Stimulated activated CD8-positive, alpha-beta memory T cell treated with anti-CD3 and anti-CD28 coated beads, Interleukin-7, amount 100 ng/mL, for 24 hours (primary cell): ENCODE results near the gene NTF4.
"Not testable (repeated sequence)": the region's sequence is repeated elsewhere in the genome, so short reads cannot be mapped to it uniquely, and the experiment has no call there.

ENCODE experiments used
- DNase-seq: peaks from one replicate; pipeline ENCODE4 v3.0.0-alpha.2; 2020; ENCODE audit warnings: low read depth

NTF4 gene

DNA sequence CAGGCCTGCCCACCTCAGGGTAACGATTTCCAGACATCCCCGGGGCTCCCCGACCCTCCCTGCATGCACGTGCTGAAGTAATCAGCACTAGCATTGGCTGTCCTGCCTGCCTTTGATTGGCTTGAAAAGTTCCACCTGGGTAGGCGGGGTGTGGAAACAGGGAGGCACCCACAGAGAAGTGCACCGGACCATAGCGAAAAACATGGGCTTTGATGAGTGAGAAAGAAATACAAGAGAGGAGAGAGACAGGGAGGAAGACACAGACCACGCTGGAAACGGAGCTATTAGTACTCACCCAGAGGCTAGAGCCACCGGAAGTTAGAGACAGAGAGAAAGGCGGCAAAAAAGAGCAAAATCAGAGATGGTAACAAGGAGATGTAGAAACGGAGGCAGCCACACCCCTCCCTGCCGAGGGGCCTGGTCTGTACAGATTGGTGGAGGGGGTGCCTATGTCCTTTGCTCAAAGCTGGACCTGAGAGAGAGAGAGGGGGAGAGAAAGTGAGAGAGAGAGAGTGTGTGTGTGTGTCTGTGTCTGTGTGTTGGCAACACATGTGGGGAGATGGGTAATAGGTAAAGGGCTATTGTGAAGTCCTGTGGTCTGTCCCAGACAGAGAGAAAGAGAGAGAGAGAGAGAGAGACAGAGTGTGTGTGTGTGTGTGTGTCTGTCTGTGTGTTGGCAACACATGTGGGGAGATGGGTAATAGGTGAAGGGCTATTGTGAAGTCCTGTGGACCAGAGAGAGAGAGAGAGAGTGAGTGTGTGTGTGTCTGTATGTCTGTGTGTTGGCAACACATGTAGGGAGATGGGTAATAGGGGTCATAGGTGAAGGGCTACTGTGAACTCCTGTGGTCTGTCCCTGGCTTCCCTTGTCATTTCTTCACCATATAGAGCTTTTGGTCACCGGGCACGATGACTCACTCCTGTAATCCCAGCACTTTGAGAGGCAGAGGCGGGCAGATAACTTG lies 43.4 kb downstream of the NTF4 start:
- DNase-seq = no peak

GRCh38 chr19:49020342-49020741 lies 44.3 kb downstream of the NTF4 start:
- no peak for DNase-seq

- DNase-seq = peak; percentile 45
Measured at GRCh38 chr19:49019242-49019932, 45.2 kb downstream of the NTF4 start.

DNA sequence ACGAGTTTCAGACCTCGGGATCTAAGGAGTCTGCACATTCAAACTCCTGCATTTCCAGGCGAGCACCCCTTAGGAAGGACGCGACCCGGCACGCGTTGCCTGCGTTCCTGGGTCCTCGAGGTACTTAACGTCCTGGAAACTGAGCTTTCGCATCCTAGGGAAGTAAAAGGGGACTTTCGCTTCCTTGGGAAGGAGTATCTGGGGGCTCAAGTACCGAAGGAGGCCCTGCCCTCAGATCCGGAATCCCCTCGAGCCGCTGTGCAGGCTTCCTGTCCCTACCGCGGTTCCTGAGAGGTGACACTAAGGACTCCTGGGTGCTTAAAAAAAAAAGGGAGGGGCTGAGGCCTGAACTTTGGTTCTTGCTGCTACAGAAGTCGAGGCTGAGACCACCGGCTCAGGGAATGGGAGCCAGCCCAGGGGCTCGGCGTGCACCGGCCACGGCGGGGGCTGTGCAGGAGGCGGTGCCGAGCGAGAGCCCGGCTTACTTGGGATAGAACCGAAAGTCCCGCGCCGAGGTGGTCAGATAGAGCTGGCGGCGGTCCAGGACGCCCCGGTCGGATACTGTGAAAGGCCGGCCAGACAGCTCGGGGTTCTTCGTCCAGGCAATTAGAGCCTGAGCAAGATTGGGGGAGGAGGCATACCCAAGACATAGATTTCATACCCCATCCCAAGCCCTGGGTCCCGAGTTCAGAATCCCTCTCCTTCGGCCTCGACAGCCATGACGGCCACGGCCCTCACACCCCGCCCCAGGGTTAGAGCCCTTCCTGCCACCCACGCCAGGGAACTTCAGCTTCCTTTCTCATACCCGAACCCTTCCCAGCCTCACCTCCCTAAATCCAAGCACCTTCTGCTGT lies 46.0 kb downstream of the NTF4 start:
- DNase-seq = not testable (repeated sequence)

DNA sequence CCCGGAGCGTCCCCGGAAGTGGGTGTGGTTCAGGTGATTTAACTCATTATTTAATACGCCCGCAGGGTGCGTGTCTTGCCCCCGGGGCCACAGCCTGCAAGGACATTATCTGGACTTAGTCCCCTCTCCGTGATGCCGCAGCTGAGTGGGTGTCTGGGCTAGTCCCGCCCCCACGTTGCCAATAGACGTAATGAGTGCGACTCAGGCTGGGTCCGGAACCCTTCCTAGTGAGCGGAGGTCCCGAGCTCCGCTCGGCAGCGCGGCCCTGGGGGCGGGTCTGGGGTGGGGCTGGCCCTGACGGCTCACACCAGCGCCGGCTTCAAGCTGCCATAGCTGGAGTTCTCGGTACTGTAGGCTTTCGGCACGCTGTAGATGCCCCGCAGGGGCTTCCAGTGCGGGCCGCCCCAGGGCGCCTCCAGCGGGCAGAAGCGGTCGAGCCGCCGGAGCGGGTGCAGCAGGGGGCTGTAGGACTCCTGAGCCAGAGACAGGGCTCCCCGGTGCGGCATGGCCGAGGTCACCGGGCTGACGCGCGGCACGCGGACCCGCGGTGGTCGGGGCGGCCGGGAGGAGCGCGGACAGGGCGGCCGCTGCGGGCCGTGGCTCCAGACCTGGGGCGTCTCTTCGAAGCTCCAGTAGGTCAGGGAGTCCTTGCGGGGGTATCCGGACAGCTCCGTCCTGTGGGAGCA lies 46.8 kb downstream of the NTF4 start:
- DNase-seq = no peak

DNA sequence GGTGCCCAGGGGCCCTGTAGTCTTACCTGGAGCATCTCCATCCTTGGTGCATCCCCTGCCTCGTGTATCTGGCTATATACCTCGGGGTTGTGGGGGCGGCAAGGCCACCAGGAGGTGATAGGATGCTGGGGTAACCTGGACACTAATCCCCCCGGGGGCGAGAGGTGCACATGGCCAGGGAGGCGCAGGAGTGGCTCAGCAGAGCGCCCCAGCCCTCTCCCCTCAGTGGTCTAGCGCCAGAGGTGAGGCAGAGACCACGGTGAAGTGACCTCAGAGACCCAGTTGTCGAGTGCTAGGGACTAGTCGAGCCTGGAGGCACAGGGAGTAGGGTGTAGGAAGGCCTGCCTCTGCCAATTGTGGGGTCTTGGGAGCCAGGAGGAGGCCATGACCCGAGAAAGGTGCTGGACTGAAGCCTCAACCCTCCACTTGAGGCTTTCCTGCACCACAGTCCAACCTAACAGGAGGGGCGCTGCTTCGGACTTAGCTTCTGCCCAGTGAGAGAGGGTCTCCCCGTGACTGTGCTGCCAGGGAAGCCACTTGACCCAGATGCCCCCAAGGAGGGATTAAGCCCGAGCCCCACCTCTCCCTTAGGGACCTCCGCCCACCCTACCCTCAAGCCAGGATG lies 47.5 kb downstream of the NTF4 start, which contains the start of gene LHB:
LHB (minus strand) TSS at position 51 of the 625 bp plus-strand sequence; CDS start at position 41, 10 bp downstream.
- no peak for DNase-seq

DNA sequence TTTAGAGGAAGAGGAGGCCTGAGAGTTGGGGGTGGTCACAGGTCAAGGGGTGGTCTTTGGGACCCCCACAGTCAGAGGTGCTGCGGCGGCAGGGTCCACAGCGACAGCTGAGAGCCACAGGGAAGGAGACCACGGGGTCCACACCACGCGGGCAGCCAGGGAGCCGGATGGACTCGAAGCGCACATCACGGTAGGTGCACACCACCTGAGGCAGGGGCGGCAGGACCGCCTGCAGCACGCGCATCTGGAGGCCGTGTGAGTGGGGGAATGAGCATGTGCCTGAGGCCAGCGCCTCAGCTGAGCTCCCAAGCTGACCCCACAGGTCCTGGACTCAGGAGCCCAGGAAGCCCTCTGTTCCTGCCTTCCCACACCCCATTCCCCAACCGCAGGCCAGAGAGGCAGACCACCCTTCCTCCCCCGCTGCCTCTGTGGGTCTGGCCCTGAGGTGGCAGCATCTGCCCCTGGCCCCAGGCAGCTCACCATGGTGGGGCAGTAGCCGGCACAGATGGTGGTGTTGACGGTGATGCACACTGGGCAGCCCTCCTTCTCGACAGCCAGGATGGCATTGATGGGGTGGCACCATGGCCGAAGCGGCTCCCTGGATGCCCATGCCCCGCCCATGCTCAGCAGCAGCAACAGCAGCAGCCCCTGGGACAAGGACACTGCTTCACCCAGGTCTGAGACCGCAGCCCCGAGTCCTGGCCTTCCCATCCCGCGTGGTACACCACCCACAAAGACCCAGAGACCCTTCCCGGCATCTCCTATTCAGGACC lies 48.4 kb downstream of the NTF4 start:
- no peak for DNase-seq

DNA sequence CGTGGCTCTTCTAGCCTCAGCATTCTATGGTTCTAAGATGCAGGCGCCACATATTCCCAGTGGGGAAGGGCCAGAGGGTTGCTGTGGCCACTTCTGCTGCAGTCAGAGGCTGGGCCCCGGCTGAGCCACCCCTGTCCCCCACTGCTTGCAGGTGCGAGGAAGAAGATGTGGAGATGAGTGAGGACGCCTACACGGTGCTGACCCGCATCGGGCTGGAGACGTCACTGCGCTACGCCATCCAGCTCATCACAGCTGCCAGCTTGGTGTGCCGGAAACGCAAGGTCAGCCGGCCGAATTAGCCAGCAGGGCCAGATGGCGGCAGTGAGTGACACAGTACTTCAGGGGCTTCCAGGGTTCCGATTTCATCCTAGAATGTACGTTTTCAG lies 49.8 kb downstream of the NTF4 start:
- DNase-seq = no peak

GRCh38 chr19:49014123-49014869 lies 50.3 kb downstream of the NTF4 start:
- no peak for DNase-seq

GRCh38 chr19:49011194-49011593 lies 53.4 kb downstream of the NTF4 start:
- no peak for DNase-seq
